DND-41 (cell line): ENCODE measurements around the gene ITGB5.

Experiments used
- CTCF ChIP-seq: IDR thresholded peaks from 2 replicates; pipeline ENCODE4 v1.5.1; 2012; ENCODE audit warnings: borderline replicate concordance, low read length, moderate library complexity, mild to moderate bottlenecking; ENCODE audit not compliant: poor library complexity, severe bottlenecking; ENCODE audit errors: extremely low read depth
- EZH2 ChIP-seq: IDR thresholded peaks from 3 replicates; pipeline ENCODE4 v1.6.1; 2012; ENCODE audit warnings: borderline replicate concordance, low read depth, mild to moderate bottlenecking, moderate library complexity, low read length, inconsistent platforms; ENCODE audit not compliant: severe bottlenecking

GRCh38 chr3:124814620-124815421 is 72.3 kb downstream of the ITGB5 start:
- TF ChIP-seq CTCF (no peak), EZH2 (no peak)
